ENCODE results near the gene CPXM1.

Gene CPXM1

DNA sequence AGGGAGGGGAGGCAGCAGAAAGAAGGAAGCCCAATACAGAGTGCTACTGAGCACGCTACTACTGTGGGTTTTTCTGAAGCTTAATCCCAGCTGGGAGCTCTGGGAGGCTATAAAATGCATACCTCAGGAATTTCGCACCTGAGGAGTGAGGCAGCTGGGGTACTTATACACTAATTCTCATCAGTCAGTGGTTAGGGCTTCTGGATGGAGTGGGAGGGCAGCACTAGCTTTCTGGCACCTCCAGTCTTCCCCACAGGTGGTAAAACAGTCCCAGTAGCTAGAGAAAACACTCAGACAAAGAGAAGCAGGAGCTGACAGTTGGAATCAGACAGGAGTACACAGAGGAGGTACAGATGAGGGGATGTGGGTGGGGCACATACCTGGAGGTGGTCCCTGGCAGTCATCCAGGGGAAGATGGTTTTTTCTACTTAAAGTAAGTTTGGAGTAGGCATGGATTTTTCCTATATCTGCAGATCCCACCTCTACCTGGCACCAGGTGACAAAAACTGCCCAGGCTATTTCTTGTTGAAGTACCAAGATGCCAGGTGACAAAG, 37.8 kb downstream of the CPXM1 start:
- no peak for DNase-seq

- no peak for DNase-seq
Observed at GRCh38 chr20:2761885-2762284, 38.5 kb downstream of the CPXM1 start.

GRCh38 chr20:2760952-2761305, 39.5 kb downstream of the CPXM1 start:
- no peak for DNase-seq

DNA sequence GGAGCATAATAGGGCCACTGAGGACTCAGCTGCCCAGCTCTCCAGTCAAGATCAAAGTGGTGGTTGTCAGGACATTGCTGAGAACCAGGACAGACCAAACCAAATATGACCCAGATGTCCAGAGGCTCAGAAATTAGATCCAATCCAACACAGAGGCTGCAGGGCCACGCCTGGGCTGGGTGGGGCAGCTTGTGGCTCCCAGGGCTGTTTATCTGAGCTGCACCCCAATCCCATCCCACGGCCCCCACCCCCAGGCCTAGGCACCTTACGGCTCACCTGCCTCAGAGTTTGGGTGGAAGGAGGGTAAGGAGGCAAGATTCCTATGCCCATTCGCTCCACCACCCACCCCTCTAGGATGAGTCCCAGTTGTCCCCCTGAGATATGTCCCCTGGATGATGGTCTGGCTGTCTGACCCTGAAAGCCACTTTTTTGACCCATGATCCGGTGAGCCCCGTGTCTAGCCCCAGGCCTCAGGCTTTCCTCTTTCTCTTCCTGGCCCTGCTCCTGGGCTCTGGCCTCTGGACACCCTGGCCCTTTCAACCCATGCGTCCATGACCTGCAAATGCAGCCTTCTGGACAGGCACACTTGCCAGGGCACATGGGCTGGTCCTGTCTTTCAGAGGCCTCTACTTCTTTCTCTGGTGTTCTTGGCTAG, 40.0 kb downstream of the CPXM1 start:
- no peak for DNase-seq

- DNase-seq, result no peak
Observed at GRCh38 chr20:2759603-2760296, 40.7 kb downstream of the CPXM1 start.

DNA sequence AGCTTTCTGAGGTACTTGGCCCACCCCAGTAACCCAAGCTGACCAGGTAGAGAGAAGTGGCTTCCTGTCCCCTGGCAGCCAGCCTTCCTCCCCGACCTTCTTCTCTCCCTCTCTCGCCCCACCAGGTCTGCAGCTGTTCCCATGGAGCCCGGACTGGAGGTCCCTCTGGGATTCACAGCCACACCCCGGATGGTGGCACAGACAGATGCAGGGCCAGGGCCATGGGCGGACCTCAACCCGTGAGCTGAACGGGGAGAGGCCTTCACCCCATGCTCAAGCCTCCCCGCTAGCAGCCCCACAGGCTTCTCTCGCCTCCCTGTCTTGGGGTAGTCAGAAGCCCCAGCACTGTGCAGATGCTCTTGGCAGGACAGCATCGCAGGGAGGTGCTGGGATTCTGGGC, 41.3 kb downstream of the CPXM1 start:
- DNase-seq, result no peak

- no peak for DNase-seq
Observed at GRCh38 chr20:2757969-2758368, 42.5 kb downstream of the CPXM1 start.

DNA sequence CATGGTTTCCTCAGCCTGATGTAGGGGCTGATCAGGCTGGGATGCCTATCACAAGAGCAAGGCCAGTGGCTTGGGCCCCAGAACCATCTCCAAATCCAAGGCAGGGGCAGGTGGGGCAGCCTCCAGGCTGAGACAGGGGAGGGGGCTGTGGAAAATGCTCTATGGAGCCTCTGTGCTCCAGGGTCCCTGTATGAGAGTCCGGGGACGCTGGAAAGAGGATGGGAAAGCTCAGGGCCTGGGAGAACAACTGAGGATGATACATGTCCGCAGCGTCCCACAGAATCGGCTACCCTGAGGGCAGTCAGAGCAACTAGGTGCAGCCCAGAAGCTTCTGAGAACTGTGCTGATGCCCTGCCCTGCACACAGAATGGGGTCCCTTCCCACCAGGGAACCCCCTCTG, 43.4 kb downstream of the CPXM1 start:
- no peak for DNase-seq

GRCh38 chr20:2756056-2756611, 44.3 kb downstream of the CPXM1 start:
- DNase-seq, result no peak

DNA sequence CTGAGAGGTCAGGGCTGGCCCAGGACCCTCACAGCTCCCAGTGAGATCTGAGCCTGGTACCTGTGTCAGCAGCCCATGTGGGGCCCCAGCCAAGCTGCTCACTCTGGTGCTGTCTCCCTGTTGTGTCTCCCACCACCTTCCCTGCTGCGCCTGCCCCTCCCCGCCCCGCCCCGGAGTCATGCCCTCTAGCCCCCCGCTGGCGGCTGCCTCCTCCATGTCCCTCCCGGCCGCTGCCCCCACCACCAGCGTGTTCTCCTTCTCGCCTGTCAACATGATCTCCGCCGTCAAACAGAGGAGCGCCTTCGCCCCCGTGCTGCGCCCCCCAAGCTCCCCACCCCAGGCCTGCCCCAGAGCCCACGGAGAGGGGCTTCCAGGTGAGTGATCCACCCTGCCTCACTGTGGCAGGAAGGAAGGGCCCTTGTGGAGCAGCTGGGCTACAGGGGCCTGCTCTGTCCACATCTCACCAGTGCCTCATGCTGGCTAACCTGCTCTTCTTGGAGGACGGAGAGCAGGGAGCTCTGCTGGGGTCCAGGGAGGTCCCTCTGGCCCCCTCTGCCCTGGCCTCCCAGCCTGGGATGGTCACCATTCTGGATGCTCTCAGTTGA, 44.9 kb downstream of the CPXM1 start:
- DNase-seq, result no peak

- no peak for DNase-seq
Observed at GRCh38 chr20:2754424-2754823, 46.0 kb downstream of the CPXM1 start.

DNA sequence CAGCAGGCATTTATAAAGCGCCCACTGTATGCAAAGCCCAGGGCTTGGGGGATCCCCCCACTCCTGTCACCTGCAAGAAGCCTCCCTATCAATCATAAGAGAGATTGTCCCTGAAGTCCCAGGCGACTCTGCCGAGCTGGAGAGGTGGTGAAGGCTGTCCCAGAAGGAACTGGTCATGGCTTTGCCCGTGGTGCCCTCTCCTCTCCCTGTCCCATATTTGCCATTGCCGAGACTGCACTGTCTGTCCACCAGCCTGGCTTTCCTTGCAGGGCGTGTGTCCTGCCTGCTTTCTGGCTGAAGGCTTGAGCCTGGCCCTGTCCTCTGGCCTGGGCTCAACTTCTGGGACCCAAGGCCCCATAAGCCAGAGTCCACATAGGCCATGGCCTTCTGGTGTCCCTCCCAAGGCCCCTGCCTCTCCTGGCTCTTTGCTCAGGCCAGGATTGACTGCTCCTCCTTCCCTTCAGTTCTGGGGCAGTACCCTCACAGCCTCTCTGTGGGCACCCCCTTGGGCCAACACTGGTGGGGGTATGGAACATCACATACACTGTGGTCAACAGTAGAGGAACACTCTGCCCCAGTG, 46.9 kb downstream of the CPXM1 start:
- DNase-seq, result no peak

- DNase-seq, result peak; percentile 56
Observed at GRCh38 chr20:2752567-2753460, 47.6 kb downstream of the CPXM1 start.

- peak; percentile 59 for DNase-seq
Observed at GRCh38 chr20:2751878-2752566, 48.4 kb downstream of the CPXM1 start.

DNA sequence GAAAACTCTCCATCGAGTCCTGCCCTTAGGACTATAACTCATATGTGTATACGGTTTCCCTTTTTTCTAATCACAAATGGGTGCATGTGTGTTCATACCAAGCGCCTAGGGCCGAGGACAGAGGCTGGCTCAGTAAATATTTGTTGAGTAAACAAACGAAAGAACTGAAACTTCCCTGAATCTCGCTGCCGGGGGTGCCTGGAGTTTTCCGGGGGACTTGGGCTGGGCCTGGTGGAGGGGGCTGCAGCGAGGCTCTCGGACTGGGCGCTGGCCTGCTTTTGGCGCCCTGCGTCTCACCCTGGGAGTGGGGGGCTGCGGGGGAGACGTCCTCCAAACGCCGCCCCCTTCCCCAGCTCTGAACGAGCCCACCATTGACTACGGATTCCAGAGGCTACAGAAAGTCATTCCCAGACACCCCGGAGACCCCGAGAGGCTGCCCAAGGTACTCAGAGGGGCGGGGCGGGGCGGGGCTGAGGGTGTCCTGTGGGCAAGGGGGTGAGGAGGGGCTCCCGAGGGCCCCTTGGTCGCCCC, 49.0 kb downstream of the CPXM1 start:
- no peak for DNase-seq

DNA sequence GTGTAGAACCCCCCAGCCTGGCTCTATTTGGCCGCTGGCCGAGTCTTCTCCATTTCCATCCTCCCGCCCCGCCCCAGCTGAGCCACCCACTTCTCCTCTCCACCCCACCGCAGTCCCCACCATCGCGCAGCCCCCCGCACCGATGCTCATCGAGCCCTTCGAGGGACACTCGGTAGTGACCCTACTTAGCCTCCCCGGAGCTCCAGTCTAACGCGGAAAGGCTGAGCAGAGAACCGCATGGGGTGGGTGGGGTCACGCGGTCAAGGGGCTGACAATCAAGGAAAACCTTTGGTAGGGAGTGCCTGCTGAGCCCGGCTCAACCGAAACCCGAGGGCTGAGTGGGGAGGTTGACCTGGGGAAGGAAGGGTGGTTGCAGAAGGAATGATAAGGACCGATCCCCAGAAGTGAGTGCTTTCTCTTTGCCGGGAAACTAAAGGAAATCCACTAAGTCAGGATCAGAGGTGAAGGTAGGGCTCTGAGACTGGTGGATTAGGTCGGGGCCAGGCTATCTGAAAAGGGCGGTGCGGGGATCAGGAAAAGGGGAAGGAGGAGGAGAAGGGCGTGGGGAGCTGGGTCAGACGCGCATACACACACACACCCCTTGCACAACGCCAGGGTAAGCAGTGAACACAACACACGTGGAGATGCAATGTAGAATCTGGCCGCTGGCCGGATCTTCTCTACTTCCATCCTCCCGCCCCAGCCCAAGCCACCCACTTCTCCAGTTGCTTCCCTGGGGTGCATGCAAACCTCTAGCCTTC, 49.8 kb downstream of the CPXM1 start:
- peak; percentile 20 for DNase-seq

- no peak for DNase-seq
Observed at GRCh38 chr20:2749951-2750490, 50.4 kb downstream of the CPXM1 start.

DNA sequence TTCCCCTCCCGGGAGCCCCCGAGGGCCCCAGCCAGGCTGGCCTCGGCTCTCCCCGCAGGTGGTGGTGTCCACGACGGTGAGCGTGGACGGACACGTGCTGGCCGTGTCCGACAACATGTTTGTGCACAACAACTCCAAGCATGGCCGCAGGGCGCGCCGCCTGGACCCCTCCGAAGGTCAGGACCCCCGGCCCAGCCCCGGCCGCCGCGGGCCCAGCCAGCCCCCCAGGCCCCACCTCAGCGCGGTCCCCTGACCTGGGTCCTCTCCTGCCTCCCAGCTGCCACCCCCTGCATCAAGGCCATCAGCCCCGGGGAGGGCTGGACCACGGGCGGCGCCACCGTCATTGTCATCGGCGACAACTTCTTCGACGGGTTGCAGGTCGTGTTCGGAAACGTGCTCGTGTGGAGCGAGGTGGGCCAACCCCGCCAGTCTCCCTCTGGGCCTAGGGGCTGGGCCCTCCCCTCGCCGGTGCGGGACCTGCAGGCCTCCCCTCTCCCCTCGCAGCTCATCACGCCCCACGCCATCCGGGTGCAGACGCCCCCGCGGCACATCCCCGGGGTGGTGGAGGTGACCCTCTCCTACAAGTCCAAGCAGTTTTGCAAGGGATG, 51.0 kb downstream of the CPXM1 start:
- no peak for DNase-seq

DNA sequence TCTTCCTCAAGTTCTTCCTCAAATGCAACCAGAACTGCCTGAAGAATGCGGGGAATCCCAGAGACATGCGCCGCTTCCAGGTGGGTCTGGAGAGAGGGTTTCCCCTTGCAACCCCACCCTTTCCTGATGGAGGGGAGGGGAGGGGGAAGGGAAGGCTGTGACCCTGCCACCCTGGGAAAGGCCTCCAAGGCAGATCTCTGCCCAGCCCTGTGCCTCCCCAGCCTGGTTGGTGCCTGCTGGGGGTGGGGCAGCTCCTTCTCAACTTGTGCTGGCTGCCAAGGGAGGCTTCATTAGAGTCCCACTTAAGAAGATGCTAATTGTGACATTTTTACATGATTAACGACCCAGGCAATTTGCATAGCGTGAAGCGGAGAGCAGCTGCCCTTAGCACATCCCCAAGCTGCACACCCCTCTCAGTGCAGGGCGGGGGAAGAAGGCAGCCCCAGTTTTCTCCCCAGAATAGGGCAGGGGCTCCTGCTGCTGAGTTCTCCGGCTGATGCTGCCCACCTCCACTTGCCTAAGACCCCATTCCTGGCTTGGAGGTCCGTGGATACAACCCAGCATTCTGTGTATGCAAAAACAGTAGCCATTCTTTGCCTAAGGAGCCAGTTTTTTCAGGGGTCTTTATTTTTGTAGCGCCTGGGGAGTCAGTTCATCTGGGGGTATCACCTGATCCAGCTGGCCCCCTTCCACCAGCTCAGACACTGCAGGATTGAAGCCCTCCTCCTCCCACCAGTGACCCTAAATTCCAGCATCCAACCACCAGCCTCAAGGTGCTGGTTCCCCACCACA, 51.7 kb downstream of the CPXM1 start:
- no peak for DNase-seq

Data from CD4-positive, alpha-beta T cell treated with Interleukin-17A for 1 hour (primary cell).